ENCODE measurements around the gene CAPN5. TPM values are rescaled to one million over a fixed set of nuclear protein-coding genes. Genes with fewer than 3 reads are reported as not detected.

Gene CAPN5
- total RNA-seq, 2 experiments from 2014 or later = 0.88 to 1.1 TPM

GRCh38 chr11:77118971-77119370 is 52.2 kb downstream of the CAPN5 start:
- CTCF ChIA-PET = interaction anchor here (4.4 kb wide), 1 partner anchor 8 kb away, joined by 24 read pairs; the partner anchor contains the start of gene MYO7A
- Mint-ChIP-seq H3K36me3 (no peaks in the 10 kb centered on the region), H3K4me3 (no peak overlapping the region), H3K27ac (no peak overlapping the region), H3K27me3 (no peaks in the 10 kb centered on the region), H3K4me1 (ENCODE audit: low read depth) (no peaks in the 10 kb centered on the region), H3K9me3 (no peaks in the 10 kb centered on the region)
- POLR2A ChIA-PET = no interaction called here
- no peak for DNase-seq
- intact Hi-C loops (cut with micrococcal nuclease) = loop anchor here (10.0 kb wide), 1 partner anchor 314 kb away; no protein-coding TSS in a partner anchor

DNA sequence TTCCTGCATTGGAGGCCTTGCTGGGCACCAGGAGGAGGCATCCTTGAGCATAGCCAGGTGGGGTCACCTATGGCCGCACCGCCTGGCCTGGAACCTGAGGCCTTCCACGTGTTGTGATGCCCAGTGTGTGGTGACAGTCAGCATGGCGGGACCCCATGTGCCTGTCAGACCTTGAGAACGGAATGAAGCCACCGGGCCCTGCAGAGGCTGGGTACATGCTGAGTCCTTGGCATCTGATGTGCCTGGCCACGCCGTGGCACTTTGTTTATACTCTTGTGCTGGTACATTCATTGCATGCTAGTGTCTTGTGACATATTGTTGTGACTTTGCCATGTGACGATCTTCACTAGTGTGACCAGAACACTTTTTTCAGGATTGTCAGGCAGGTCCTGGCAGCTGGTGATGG is 52.8 kb downstream of the CAPN5 start:
- Mint-ChIP-seq H3K36me3 (no peaks in the 10 kb centered on the region), H3K27me3 (no peaks in the 10 kb centered on the region), H3K9me3 (no peaks in the 10 kb centered on the region), H3K4me1 (ENCODE audit: low read depth) (no peaks in the 10 kb centered on the region), H3K4me3 (no peak overlapping the region), H3K27ac (no peak overlapping the region)
- CTCF ChIA-PET = no interaction called here
- intact Hi-C loops (cut with micrococcal nuclease) = loop anchor here (10.0 kb wide), 1 partner anchor 315 kb away; no protein-coding TSS in a partner anchor
- POLR2A ChIA-PET = no interaction called here
- DNase-seq = no peak

DNA sequence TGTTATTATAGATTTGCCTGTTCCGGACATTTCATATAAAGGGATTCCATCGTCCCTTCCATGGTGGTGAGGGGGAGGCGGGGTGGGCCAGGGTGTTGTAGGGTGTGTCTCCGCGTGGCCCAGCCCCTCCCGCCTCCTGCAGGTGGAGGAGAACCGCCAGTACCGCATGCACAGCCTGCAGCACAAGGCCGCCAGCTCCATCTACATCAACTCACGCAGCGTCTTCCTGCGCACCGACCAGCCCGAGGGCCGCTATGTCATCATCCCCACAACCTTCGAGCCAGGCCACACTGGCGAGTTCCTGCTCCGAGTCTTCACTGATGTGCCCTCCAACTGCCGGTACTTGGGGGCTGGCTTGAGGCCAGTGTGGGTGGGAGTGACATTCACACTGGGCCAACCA is 53.8 kb downstream of the CAPN5 start:
- POLR2A ChIA-PET = no interaction called here
- no peak for DNase-seq
- no peaks in the 10 kb centered on the region for H3K9me3 Mint-ChIP-seq
- intact Hi-C loops (cut with micrococcal nuclease) = no loop called here
- no peaks in the 10 kb centered on the region for H3K4me1 Mint-ChIP-seq (ENCODE audit: low read depth)
- H3K4me3 Mint-ChIP-seq = no peak overlapping the region
- no peaks in the 10 kb centered on the region for H3K36me3 Mint-ChIP-seq
- H3K27ac Mint-ChIP-seq = no peak overlapping the region
- CTCF ChIA-PET = interaction anchor here (1.3 kb wide), 1 partner anchor 68 kb away, joined by 4 read pairs; no protein-coding TSS in a partner anchor
- no peaks in the 10 kb centered on the region for H3K27me3 Mint-ChIP-seq

GRCh38 chr11:77121096-77121640 is 54.4 kb downstream of the CAPN5 start:
- no peaks in the 10 kb centered on the region for H3K36me3 Mint-ChIP-seq
- no peaks in the 10 kb centered on the region for H3K9me3 Mint-ChIP-seq
- no peak overlapping the region for H3K27ac Mint-ChIP-seq
- intact Hi-C loops (cut with micrococcal nuclease) = no loop called here
- H3K4me1 Mint-ChIP-seq (ENCODE audit: low read depth) = no peaks in the 10 kb centered on the region
- H3K27me3 Mint-ChIP-seq = no peaks in the 10 kb centered on the region
- CTCF ChIA-PET = interaction anchor here (1.3 kb wide), 1 partner anchor 68 kb away, joined by 4 read pairs; no protein-coding TSS in a partner anchor
- DNase-seq = no peak
- POLR2A ChIA-PET = no interaction called here
- no peak overlapping the region for H3K4me3 Mint-ChIP-seq

- ChIA-PET CTCF (interaction anchor here (1.3 kb wide), 1 partner anchor 67 kb away, joined by 4 read pairs; no protein-coding TSS in a partner anchor), POLR2A (no interaction called here)
- no peak for DNase-seq
- Mint-ChIP-seq H3K36me3 (no peaks in the 10 kb centered on the region), H3K4me1 (ENCODE audit: low read depth) (no peaks in the 10 kb centered on the region), H3K27me3 (no peaks in the 10 kb centered on the region), H3K27ac (no peak overlapping the region), H3K9me3 (no peaks in the 10 kb centered on the region), H3K4me3 (no peak overlapping the region)
- intact Hi-C loops (cut with micrococcal nuclease) = no loop called here
Observed at GRCh38 chr11:77121876-77122575, 55.3 kb downstream of the CAPN5 start.

DNA sequence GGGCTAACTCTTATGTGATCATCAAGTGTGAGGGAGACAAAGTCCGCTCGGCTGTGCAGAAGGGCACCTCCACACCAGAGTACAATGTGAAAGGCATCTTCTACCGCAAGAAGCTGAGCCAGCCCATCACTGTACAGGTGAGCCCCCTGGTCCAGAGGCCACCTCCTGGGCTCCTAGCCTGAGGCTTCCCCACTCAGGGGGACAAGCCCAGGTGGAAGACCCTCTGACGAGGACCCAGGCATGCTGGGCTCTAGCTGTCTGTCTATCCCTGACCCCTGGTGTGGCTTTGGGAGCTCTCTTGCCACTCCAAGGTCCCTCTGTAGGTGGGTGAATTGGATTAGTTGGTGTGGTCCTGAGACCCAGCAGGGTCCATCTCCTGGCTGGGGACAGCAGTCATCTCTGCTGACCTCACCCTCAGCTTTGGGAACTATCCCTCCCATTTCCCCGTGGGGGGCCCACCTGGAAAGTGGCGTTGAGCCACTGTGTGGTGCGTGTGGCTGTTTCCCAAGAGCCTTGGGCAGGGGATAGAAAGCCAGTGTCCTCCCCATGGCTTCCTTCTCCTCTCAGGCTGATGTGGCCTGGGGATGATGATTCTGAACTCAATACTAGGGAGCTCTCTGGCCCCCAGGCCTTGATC is 55.9 kb downstream of the CAPN5 start:
- ChIA-PET CTCF (interaction anchor here (0.7 to 1.8 kb wide), 3 partner anchors 21 to 65 kb away, joined by 3 to 5 read pairs (median 5); no protein-coding TSS in a partner anchor), POLR2A (no interaction called here)
- no peak overlapping the region for H3K27ac Mint-ChIP-seq
- intact Hi-C loops (cut with micrococcal nuclease) = no loop called here
- peaks cover 2% of the 10 kb centered on the region for H3K27me3 Mint-ChIP-seq
- H3K36me3 Mint-ChIP-seq = no peaks in the 10 kb centered on the region
- no peaks in the 10 kb centered on the region for H3K9me3 Mint-ChIP-seq
- peaks cover 3% of the 10 kb centered on the region for H3K4me1 Mint-ChIP-seq (ENCODE audit: low read depth)
- no peak overlapping the region for H3K4me3 Mint-ChIP-seq
- no peak for DNase-seq

GRCh38 chr11:77123591-77123990 is 56.8 kb downstream of the CAPN5 start:
- Mint-ChIP-seq H3K4me3 (no peak overlapping the region), H3K27me3 (peaks cover 2% of the 10 kb centered on the region), H3K27ac (no peak overlapping the region), H3K36me3 (no peaks in the 10 kb centered on the region), H3K9me3 (no peaks in the 10 kb centered on the region), H3K4me1 (ENCODE audit: low read depth) (peaks cover 5% of the 10 kb centered on the region)
- intact Hi-C loops (cut with micrococcal nuclease) = no loop called here
- CTCF ChIA-PET = interaction anchor here (0.7 to 1.8 kb wide), 3 partner anchors 22 to 64 kb away, joined by 3 to 5 read pairs (median 5); no protein-coding TSS in a partner anchor
- DNase-seq = no peak
- POLR2A ChIA-PET = no interaction called here

- peaks cover 5% of the 10 kb centered on the region for H3K4me1 Mint-ChIP-seq (ENCODE audit: low read depth)
- no peaks in the 10 kb centered on the region for H3K9me3 Mint-ChIP-seq
- no peaks in the 10 kb centered on the region for H3K36me3 Mint-ChIP-seq
- intact Hi-C loops (cut with micrococcal nuclease) = no loop called here
- H3K27ac Mint-ChIP-seq = no peak overlapping the region
- H3K27me3 Mint-ChIP-seq = peaks cover 2% of the 10 kb centered on the region
- no peak overlapping the region for H3K4me3 Mint-ChIP-seq
- ChIA-PET CTCF (interaction anchor here (0.9 to 1.8 kb wide), 2 partner anchors 23 to 64 kb away, joined by 4 to 5 read pairs; no protein-coding TSS in a partner anchor), POLR2A (no interaction called here)
- no peak for DNase-seq
Observed at GRCh38 chr11:77124041-77124440, 57.3 kb downstream of the CAPN5 start.

- intact Hi-C loops (cut with micrococcal nuclease) = no loop called here
- DNase-seq = no peak
- Mint-ChIP-seq H3K4me1 (ENCODE audit: low read depth) (peaks cover 5% of the 10 kb centered on the region), H3K27ac (no peak overlapping the region), H3K9me3 (no peaks in the 10 kb centered on the region), H3K36me3 (no peaks in the 10 kb centered on the region), H3K27me3 (peaks cover 2% of the 10 kb centered on the region), H3K4me3 (no peak overlapping the region)
- CTCF ChIA-PET = interaction anchor here (0.9 to 1.8 kb wide), 2 partner anchors 23 to 63 kb away, joined by 4 to 5 read pairs; no protein-coding TSS in a partner anchor
- POLR2A ChIA-PET = interaction anchor here (0.6 kb wide), 1 partner anchor 570 kb away, joined by 3 read pairs; no protein-coding TSS in a partner anchor
Observed at GRCh38 chr11:77124488-77124887, 57.7 kb downstream of the CAPN5 start.

GRCh38 chr11:77125191-77125590 is 58.4 kb downstream of the CAPN5 start:
- no peak for DNase-seq
- intact Hi-C loops (cut with micrococcal nuclease) = no loop called here
- Mint-ChIP-seq H3K27me3 (peaks cover 2% of the 10 kb centered on the region), H3K27ac (no peak overlapping the region), H3K9me3 (no peaks in the 10 kb centered on the region), H3K36me3 (no peaks in the 10 kb centered on the region), H3K4me1 (ENCODE audit: low read depth) (peaks cover 5% of the 10 kb centered on the region), H3K4me3 (no peak overlapping the region)
- ChIA-PET CTCF (interaction anchor here (0.9 to 5.8 kb wide), 2 partner anchors 63 kb away, joined by 4 to 149 read pairs; no protein-coding TSS in a partner anchor), POLR2A (interaction anchor here (0.6 kb wide), 1 partner anchor 571 kb away, joined by 3 read pairs; no protein-coding TSS in a partner anchor)

GRCh38 chr11:77125695-77126094 is 58.9 kb downstream of the CAPN5 start:
- Mint-ChIP-seq H3K27me3 (peaks cover 2% of the 10 kb centered on the region), H3K4me1 (ENCODE audit: low read depth) (peaks cover 5% of the 10 kb centered on the region), H3K36me3 (no peaks in the 10 kb centered on the region), H3K9me3 (no peaks in the 10 kb centered on the region), H3K4me3 (no peak overlapping the region), H3K27ac (no peak overlapping the region)
- POLR2A ChIA-PET = no interaction called here
- intact Hi-C loops (cut with micrococcal nuclease) = loop anchor here (2.0 kb wide), 1 partner anchor 423 kb away; no protein-coding TSS in a partner anchor
- CTCF ChIA-PET = interaction anchor here (4.0 to 5.8 kb wide), 2 partner anchors 63 to 423 kb away, joined by 36 to 149 read pairs; no protein-coding TSS in a partner anchor
- no peak for DNase-seq
